Hepatocyte (in vitro differentiated cells): ENCODE results near the gene PPP1R3D. TPM values are rescaled to one million over a fixed set of nuclear protein-coding genes. Genes with fewer than 3 reads are reported as not detected.

ENCODE experiments used
- DNase-seq: peaks from one replicate; pipeline ENCODE4 v3.0.0-alpha.2; 2016; ENCODE audit warnings: low spot score
- H2AFZ ChIP-seq: fragments of 200-600 bp; sonication (generic); 2 replicates; pipeline ENCODE4 v1.6.0; 2016; ENCODE audit warnings: antibody characterized with exemption, mild to moderate bottlenecking
- H3K27ac ChIP-seq: fragments of 200-600 bp; sonication (generic); 2 replicates; pipeline ENCODE4 v1.5.1; 2016; ENCODE audit warnings: mild to moderate bottlenecking
- H3K27me3 ChIP-seq: fragments of 200-600 bp; sonication (generic); 2 replicates; pipeline ENCODE4 v1.6.1; 2016
- H3K36me3 ChIP-seq: fragments of 200-600 bp; sonication (generic); replicated peaks from 2 replicates; pipeline ENCODE4 v1.5.1; 2016; ENCODE audit warnings: low read depth; ENCODE audit not compliant: insufficient read depth
- H3K4me1 ChIP-seq: fragments of 200-600 bp; sonication (generic); 2 replicates; pipeline ENCODE4 v1.5.1; 2016; ENCODE audit warnings: mild to moderate bottlenecking, moderate library complexity; ENCODE audit not compliant: insufficient read depth
- H3K4me2 ChIP-seq: fragments of 200-600 bp; sonication (generic); 2 replicates; pipeline ENCODE4 v1.6.0; 2016
- H3K4me3 ChIP-seq: fragments of 200-600 bp; sonication (generic); 2 replicates; pipeline ENCODE4 v1.5.1; 2016; ENCODE audit warnings: mild to moderate bottlenecking
- H3K79me2 ChIP-seq: fragments of 200-600 bp; sonication (generic); 2 replicates; pipeline ENCODE4 v1.6.0; 2017; ENCODE audit warnings: mild to moderate bottlenecking
- H3K9me2 ChIP-seq: fragments of 200-600 bp; sonication (generic); replicated peaks from 2 replicates; pipeline ENCODE4 v1.6.0; 2017; ENCODE audit warnings: mild to moderate bottlenecking; ENCODE audit not compliant: insufficient read depth
- H3K9me3 ChIP-seq: fragments of 200-600 bp; sonication (generic); 2 replicates; pipeline ENCODE4 v1.5.1; 2016; ENCODE audit warnings: low read depth, mild to moderate bottlenecking
- H4K20me1 ChIP-seq: fragments of 200-600 bp; sonication (generic); 2 replicates; pipeline ENCODE4 v1.6.0; 2016; ENCODE audit warnings: mild to moderate bottlenecking; ENCODE audit not compliant: insufficient read depth, poor library complexity, severe bottlenecking
- CTCF ChIP-seq: fragments of 200-600 bp; sonication (generic); IDR thresholded peaks from 2 replicates; pipeline ENCODE4 v1.5.1; 2016; ENCODE audit warnings: antibody characterized with exemption, mild to moderate bottlenecking; ENCODE audit not compliant: poor library complexity
- EZH2 ChIP-seq: fragments of 200-600 bp; sonication (generic); IDR thresholded peaks from 2 replicates; pipeline ENCODE4 v1.6.1; 2016; ENCODE audit warnings: antibody characterized with exemption, mild to moderate bottlenecking, borderline replicate concordance
- EZH2phosphoT487 ChIP-seq: fragments of 200-600 bp; sonication (generic); IDR thresholded peaks from one replicate; pipeline ENCODE4 v1.6.1; 2018; ENCODE audit warnings: antibody characterized with exemption, mild to moderate bottlenecking, low read depth, moderate library complexity; ENCODE audit not compliant: unreplicated experiment, severe bottlenecking
- WGBS: methylation state at CpG from one replicate; pipeline ENCODE4 v1.1.6; 2016; ENCODE audit warnings: low lambda C conversion rate; ENCODE audit errors: missing lambda C conversion rate; 5-methylcytosine and 5-hydroxymethylcytosine counted together
- polyA plus RNA-seq: library from polyadenylated mRNA; unstranded; fragments of >200 nt; fragmentation: Nextera tagmentation; extraction: Ambion mirVana; gene quantifications from 2 replicates; pipeline ENCODE4 v1.2.1, GENCODE V29; 2016
- total RNA-seq: library from RNA; depleted of rRNA; stranded (reverse); fragments of >200 nt; gene quantifications from 2 replicates; pipeline ENCODE4 v1.2.3, GENCODE V29; 2014

The PPP1R3D gene
- total and polyA plus RNA-seq, 2 experiments from 2014 or later = 3.4 to 7.0 TPM

GRCh38 chr20:59931511-59932312 is 8.4 kb downstream of the PPP1R3D start:
- no peaks in the 10 kb centered on the region for H3K27me3 ChIP-seq
- WGBS = 70% methylated on average over 9 of the region's 9 CpGs
- H3K4me1 ChIP-seq = peaks cover under 1% of the 10 kb centered on the region
- H4K20me1 ChIP-seq = no peaks in the 10 kb centered on the region
- peak overlapping the region; percentile 63 for H3K27ac ChIP-seq
- H3K36me3 ChIP-seq = no peaks in the 10 kb centered on the region
- H3K79me2 ChIP-seq = peaks cover 5% of the 10 kb centered on the region
- H2AFZ ChIP-seq = peak overlapping the region; percentile 38
- no peak overlapping the region for H3K4me3 ChIP-seq
- H3K4me2 ChIP-seq = peak overlapping the region; percentile 21
- H3K9me2 ChIP-seq = no peaks in the 10 kb centered on the region
- H3K9me3 ChIP-seq = no peaks in the 10 kb centered on the region
- no peak for TF ChIP-seq CTCF
- no peak for TF ChIP-seq EZH2
- no peak for TF ChIP-seq EZH2phosphoT487
- no peak for DNase-seq

- Histone ChIP-seq H3K4me1 (no peaks in the 10 kb centered on the region), H3K27me3 (no peaks in the 10 kb centered on the region), H3K4me3 (no peak overlapping the region), H3K4me2 (no peak overlapping the region), H4K20me1 (no peaks in the 10 kb centered on the region), H3K27ac (no peak overlapping the region), H3K9me3 (no peaks in the 10 kb centered on the region), H2AFZ (peak overlapping the region; percentile 11), H3K79me2 (no peaks in the 10 kb centered on the region), H3K36me3 (no peaks in the 10 kb centered on the region), H3K9me2 (no peaks in the 10 kb centered on the region)
- TF ChIP-seq EZH2phosphoT487 (no peak), CTCF (no peak)
- no peak for DNase-seq
Measured at GRCh38 chr20:59925899-59926298, 14.2 kb downstream of the PPP1R3D start.

GRCh38 chr20:59925359-59925758 is 14.7 kb downstream of the PPP1R3D start:
- Histone ChIP-seq H2AFZ (no peak overlapping the region), H3K27me3 (no peaks in the 10 kb centered on the region), H3K79me2 (no peaks in the 10 kb centered on the region), H3K4me1 (no peaks in the 10 kb centered on the region), H3K4me3 (no peak overlapping the region), H3K27ac (no peak overlapping the region), H4K20me1 (no peaks in the 10 kb centered on the region), H3K9me2 (no peaks in the 10 kb centered on the region), H3K36me3 (no peaks in the 10 kb centered on the region), H3K4me2 (no peak overlapping the region), H3K9me3 (no peaks in the 10 kb centered on the region)
- 89% methylated on average over 1 of the region's 1 CpG for WGBS
- DNase-seq = no peak
- TF ChIP-seq EZH2phosphoT487 = no peak
- no peak for TF ChIP-seq CTCF
- TF ChIP-seq EZH2 = no peak
